CD4-positive, CD25-positive, alpha-beta regulatory T cell (primary cell): ENCODE results near the gene RSPO3. TPM values are rescaled to one million over a fixed set of nuclear protein-coding genes. Genes with fewer than 3 reads are reported as not detected.
"Not testable (repeated sequence)": the region's sequence is repeated elsewhere in the genome, so short reads cannot be mapped to it uniquely, and the experiment has no call there.

Experiments used
- ATAC-seq, 2 donors: fragments of 150-1000 bp; cut with Tn5 transposase; one replicate each; pipeline ENCODE4 v1.10.0; 2021; ENCODE audit warnings: low read depth in 2 of 2, moderate number of reproducible peaks in 2 of 2, moderate library complexity in 1 of 2
- DNase-seq, 3 donors: peaks; one replicate each; pipeline versions ENCODE4 v3.0.0 to v3.0.0-alpha.2; 2012 to 2022; ENCODE audit warnings: mixed read lengths in 1 of 3
- H3K27ac ChIP-seq: one replicate; pipeline ENCODE4 v1.7.0; 2013; ENCODE audit warnings: mild to moderate bottlenecking, low read length; ENCODE audit not compliant: insufficient read depth, poor library complexity, severe bottlenecking
- H3K27me3 ChIP-seq: one replicate; pipeline ENCODE4 v1.7.0; 2013; ENCODE audit warnings: low read length; ENCODE audit not compliant: control insufficient read depth, insufficient read depth
- H3K36me3 ChIP-seq: one replicate; pipeline ENCODE4 v1.7.0; 2013; ENCODE audit warnings: mild to moderate bottlenecking, low read length, moderate library complexity; ENCODE audit not compliant: control insufficient read depth, insufficient read depth
- H3K4me1 ChIP-seq: 2 replicates; pipeline ENCODE4 v1.7.0; 2013; ENCODE audit warnings: mild to moderate bottlenecking, low read length; ENCODE audit not compliant: insufficient read depth, control insufficient read depth, poor library complexity, severe bottlenecking
- H3K4me3 ChIP-seq: one replicate; pipeline ENCODE4 v1.7.0; 2013; ENCODE audit warnings: low read depth, mild to moderate bottlenecking, low read length, moderate library complexity
- H3K9me3 ChIP-seq, 2 experiments: 1 replicate in 1 of 2; 2 replicates in 1 of 2; pipeline ENCODE4 v1.7.0; 2013; ENCODE audit warnings: low read length in 2 of 2, mild to moderate bottlenecking in 1 of 2, moderate library complexity in 1 of 2; ENCODE audit not compliant: control insufficient read depth in 2 of 2
- H3K27ac Mint-ChIP-seq, 3 donors: one replicate each; pipeline ENCODE4 v1.8.0; 2020 to 2022; ENCODE audit warnings: mild to moderate bottlenecking in 3 of 3, mixed read lengths in 3 of 3, moderate library complexity in 2 of 3
- H3K27me3 Mint-ChIP-seq: one replicate; pipeline ENCODE4 v1.8.0; 2022; ENCODE audit warnings: mild to moderate bottlenecking, mixed read lengths
- H3K36me3 Mint-ChIP-seq: one replicate; pipeline ENCODE4 v1.8.0; 2020; ENCODE audit warnings: mixed read lengths
- H3K4me1 Mint-ChIP-seq, 4 donors: one replicate each; pipeline ENCODE4 v1.8.0; 2020 to 2022; ENCODE audit warnings: mixed read lengths in 4 of 4, mild to moderate bottlenecking in 1 of 4
- H3K4me3 Mint-ChIP-seq, 4 donors: one replicate each; pipeline ENCODE4 v1.8.0; 2020 to 2022; ENCODE audit warnings: mild to moderate bottlenecking in 4 of 4, mixed read lengths in 4 of 4, moderate library complexity in 3 of 4
- H3K9me3 Mint-ChIP-seq, 7 donors: one replicate each; pipeline ENCODE4 v1.8.0; 2020 to 2022; ENCODE audit warnings: mixed read lengths in 7 of 7, mild to moderate bottlenecking in 3 of 7, moderate library complexity in 2 of 7
- polyA plus RNA-seq, 4 donors: library from polyadenylated mRNA; unstranded; fragments of 300-500 nt; fragmentation: Illumina TruSeq; gene quantifications; one replicate each; pipeline ENCODE4 v1.2.3, GENCODE V29; 2021
- total RNA-seq: library from RNA; stranded (reverse); gene quantifications from one replicate; pipeline ENCODE4 v1.2.3, GENCODE V29; 2022

Gene RSPO3
- total and polyA plus RNA-seq, 5 donors from 2014 or later = not detected

- H3K4me3 ChIP-seq = no peak overlapping the region
- DNase-seq = no peak
- H3K4me1 ChIP-seq = no peaks in the 10 kb centered on the region
- H3K27ac Mint-ChIP-seq = no peak overlapping the region
- peaks cover 3% of the 10 kb centered on the region for H3K27me3 ChIP-seq
- no peaks in the 10 kb centered on the region for H3K9me3 ChIP-seq
- H3K36me3 ChIP-seq = no peaks in the 10 kb centered on the region
- no peaks in the 10 kb centered on the region for H3K36me3 Mint-ChIP-seq
- H3K27ac ChIP-seq = no peak overlapping the region
- no peak for ATAC-seq
- H3K9me3 Mint-ChIP-seq = peaks cover 0 to 1% (median 0%) of the 10 kb centered on the region in 7 donors
- no peaks in the 10 kb centered on the region for H3K4me1 Mint-ChIP-seq
- peaks cover 4% of the 10 kb centered on the region for H3K27me3 Mint-ChIP-seq
- no peak overlapping the region for H3K4me3 Mint-ChIP-seq
These were observed 101.4 kb downstream of the RSPO3 start for GRCh38 chr6:127219869-127220268.

DNA sequence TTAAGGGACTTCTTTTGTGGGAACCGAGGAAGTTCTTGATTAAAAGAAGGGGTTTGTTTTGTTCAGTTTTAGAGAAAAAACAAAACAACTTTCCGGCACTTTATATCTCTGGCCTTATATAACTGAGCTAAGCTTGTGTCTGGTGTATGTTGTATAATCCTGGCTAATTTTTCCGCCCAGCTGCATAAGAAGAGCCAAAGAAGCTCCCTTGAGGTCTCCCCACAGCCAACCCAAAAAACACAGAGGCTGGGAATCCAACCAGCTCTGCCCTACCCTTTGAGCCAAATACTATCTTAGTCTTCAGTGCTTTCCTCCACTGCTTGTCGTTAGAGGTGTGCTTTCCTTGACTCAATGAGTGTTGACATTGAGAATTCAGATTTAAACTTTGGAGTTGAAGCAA lies 102.7 kb downstream of the RSPO3 start:
- H3K9me3 ChIP-seq = no peaks in the 10 kb centered on the region
- H3K9me3 Mint-ChIP-seq = peaks cover 0 to 5% (median 0%) of the 10 kb centered on the region in 7 donors
- ATAC-seq (no peak), DNase-seq (no peak)
- H3K36me3 Mint-ChIP-seq = no peaks in the 10 kb centered on the region
- H3K27ac Mint-ChIP-seq = no peak overlapping the region
- no peak overlapping the region for H3K27ac ChIP-seq
- H3K4me3 Mint-ChIP-seq = no peak overlapping the region
- no peak overlapping the region for H3K4me3 ChIP-seq
- H3K4me1 Mint-ChIP-seq = no peaks in the 10 kb centered on the region
- no peaks in the 10 kb centered on the region for H3K4me1 ChIP-seq
- peaks cover 4% of the 10 kb centered on the region for H3K27me3 Mint-ChIP-seq
- H3K27me3 ChIP-seq = peaks cover 3% of the 10 kb centered on the region
- H3K36me3 ChIP-seq = no peaks in the 10 kb centered on the region

DNA sequence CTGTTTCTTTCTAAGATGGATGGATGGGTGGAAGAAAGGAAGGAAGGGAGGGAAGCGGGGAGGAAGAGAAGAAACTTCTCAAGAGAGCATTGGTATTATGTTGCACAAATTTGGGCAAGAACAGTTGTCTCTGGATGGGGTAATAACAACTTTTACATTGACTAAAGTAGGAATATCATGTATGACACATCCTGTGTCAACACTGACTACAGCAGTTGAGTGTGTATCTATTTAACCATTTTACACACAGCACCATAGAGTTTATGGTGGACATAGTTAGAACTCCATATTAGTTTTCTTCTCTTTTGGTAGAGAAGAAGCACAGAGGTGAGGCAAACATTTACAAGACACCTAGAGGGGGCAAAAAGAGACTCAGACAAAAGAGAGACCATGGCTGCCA lies 103.9 kb downstream of the RSPO3 start:
- Mint-ChIP-seq H3K36me3 (no peaks in the 10 kb centered on the region), H3K4me3 (no peak overlapping the region), H3K27ac (no peak overlapping the region), H3K27me3 (peaks cover 7% of the 10 kb centered on the region), H3K9me3 (peaks cover 0 to 5% (median 0%) of the 10 kb centered on the region in 7 donors), H3K4me1 (no peaks in the 10 kb centered on the region)
- no peaks in the 10 kb centered on the region for H3K4me1 ChIP-seq
- no peaks in the 10 kb centered on the region for H3K9me3 ChIP-seq
- DNase-seq = no peak
- H3K27ac ChIP-seq = no peak overlapping the region
- peaks cover 3% of the 10 kb centered on the region for H3K27me3 ChIP-seq
- H3K4me3 ChIP-seq = no peak overlapping the region
- no peaks in the 10 kb centered on the region for H3K36me3 ChIP-seq
- ATAC-seq = no peak

GRCh38 chr6:127225497-127225896 lies 107.0 kb downstream of the RSPO3 start:
- Mint-ChIP-seq H3K4me1 (no peaks in the 10 kb centered on the region), H3K9me3 (peaks cover 0 to 9% (median 1%) of the 10 kb centered on the region in 7 donors), H3K27ac (no peak overlapping the region), H3K36me3 (no peaks in the 10 kb centered on the region), H3K27me3 (peaks cover 9% of the 10 kb centered on the region), H3K4me3 (no peak overlapping the region)
- Histone ChIP-seq H3K36me3 (no peaks in the 10 kb centered on the region), H3K4me3 (no peak overlapping the region), H3K9me3 (no peaks in the 10 kb centered on the region), H3K4me1 (no peaks in the 10 kb centered on the region), H3K27ac (no peak overlapping the region), H3K27me3 (peaks cover 2% of the 10 kb centered on the region)
- DNase-seq (no peak), ATAC-seq (no peak)

DNA sequence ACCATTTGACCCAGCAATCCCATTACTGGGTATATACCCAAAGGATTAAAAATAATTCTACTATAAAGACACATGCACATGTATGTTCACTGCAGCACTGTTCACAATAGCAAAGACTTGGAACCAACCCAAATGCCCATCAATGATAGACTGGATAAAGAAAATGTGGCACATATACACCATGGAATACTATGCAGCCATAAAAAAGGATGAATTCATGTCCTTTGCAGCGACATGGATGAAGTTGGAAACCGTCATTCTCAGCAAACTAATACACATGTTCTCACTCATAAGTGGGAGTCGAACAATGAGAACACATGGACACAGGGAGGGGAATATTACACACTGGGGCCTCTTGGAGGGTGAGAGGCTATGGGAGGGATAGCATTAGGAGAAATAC lies 115.3 kb downstream of the RSPO3 start:
- not testable (repeated sequence) for H3K27me3 Mint-ChIP-seq, H3K27me3 ChIP-seq, H3K36me3 Mint-ChIP-seq, ATAC-seq, H3K4me3 Mint-ChIP-seq, H3K4me1 Mint-ChIP-seq, H3K27ac Mint-ChIP-seq, H3K4me1 ChIP-seq, H3K4me3 ChIP-seq, H3K9me3 ChIP-seq, DNase-seq, H3K36me3 ChIP-seq, H3K27ac ChIP-seq
- peaks cover 0 to 16% (median 8%) of the 10 kb centered on the region in 7 donors for H3K9me3 Mint-ChIP-seq

DNA sequence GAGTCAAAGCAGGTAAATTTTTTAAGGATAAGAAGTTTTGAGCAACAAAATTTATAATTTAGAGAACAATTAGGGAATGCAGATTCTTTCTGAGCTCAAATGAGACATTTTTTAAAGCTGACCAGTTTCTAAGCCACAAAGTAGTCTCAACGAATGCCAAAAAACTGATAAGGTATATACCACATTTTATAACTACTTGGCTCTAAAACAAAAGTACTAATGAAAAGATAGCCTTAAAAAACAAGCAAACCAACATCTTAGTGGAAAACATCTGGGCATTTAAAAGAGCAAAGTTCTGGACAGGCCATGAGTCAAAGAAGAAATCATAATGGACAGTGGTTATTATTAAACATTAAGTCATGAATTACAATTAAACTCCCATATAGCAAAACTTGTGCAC lies 125.0 kb downstream of the RSPO3 start:
- Histone ChIP-seq H3K27ac (no peak overlapping the region), H3K4me3 (no peak overlapping the region), H3K36me3 (no peaks in the 10 kb centered on the region), H3K4me1 (no peaks in the 10 kb centered on the region), H3K9me3 (no peaks in the 10 kb centered on the region), H3K27me3 (peaks cover 8% of the 10 kb centered on the region)
- no peaks in the 10 kb centered on the region for H3K4me1 Mint-ChIP-seq
- DNase-seq = no peak
- H3K36me3 Mint-ChIP-seq = no peaks in the 10 kb centered on the region
- peaks cover 16% of the 10 kb centered on the region for H3K27me3 Mint-ChIP-seq
- no peak overlapping the region for H3K27ac Mint-ChIP-seq
- H3K4me3 Mint-ChIP-seq = no peak overlapping the region
- H3K9me3 Mint-ChIP-seq = peaks cover 0 to 2% (median 0%) of the 10 kb centered on the region in 7 donors
- ATAC-seq = no peak

Other genes with a start within 250 kb of the RSPO3 start
- gene RNF146, start 148.2 kb downstream of the RSPO3 start, total RNA-seq = 14.0 TPM
- gene RNF146, start 148.2 kb downstream of the RSPO3 start, polyA plus RNA-seq = 10 to 100 TPM in 2 of 4 donors, 1 to 10 TPM in 2; 7.9 to 17.5 (median 13.2) TPM
- gene ECHDC1, start 224.9 kb downstream of the RSPO3 start, total RNA-seq = 22.8 TPM
- 10 to 100 TPM; 54.6 to 71.7 (median 62.6) TPM for gene ECHDC1, start 224.9 kb downstream of the RSPO3 start, polyA plus RNA-seq